ENCODE data around the gene GOLGA8H.
"Not testable (repeated sequence)": the region's sequence is repeated elsewhere in the genome, so short reads cannot be mapped to it uniquely, and the experiment has no call there.

Gene GOLGA8H

GRCh38 chr15:30603796-30604195 lies at the start of gene GOLGA8H:
Gene GOLGA8H (plus strand): TSS chr15:30604028. CDS start chr15:30604126, 98 bp downstream.
- in situ Hi-C loops (cut with MboI; ENCODE audit: low sequenced_read_pairs) = not testable (repeated sequence)

GRCh38 chr15:30566949-30567348 lies 36.9 kb upstream of the GOLGA8H start:
- in situ Hi-C loops (cut with MboI; ENCODE audit: low sequenced_read_pairs) = not testable (repeated sequence)

GRCh38 chr15:30573012-30573491 lies 30.8 kb upstream of the GOLGA8H start:
- in situ Hi-C loops (cut with MboI; ENCODE audit: low sequenced_read_pairs) = not testable (repeated sequence)

- in situ Hi-C loops (cut with MboI; ENCODE audit: low sequenced_read_pairs) = not testable (repeated sequence)
Observed at GRCh38 chr15:30579394-30579970, 24.3 kb upstream of the GOLGA8H start.

GRCh38 chr15:30580716-30581115 lies 23.1 kb upstream of the GOLGA8H start:
- in situ Hi-C loops (cut with MboI; ENCODE audit: low sequenced_read_pairs) = not testable (repeated sequence)

- in situ Hi-C loops (cut with MboI; ENCODE audit: low sequenced_read_pairs) = not testable (repeated sequence)
Observed at GRCh38 chr15:30598953-30599352, 4.9 kb upstream of the GOLGA8H start.

- in situ Hi-C loops (cut with MboI; ENCODE audit: low sequenced_read_pairs) = not testable (repeated sequence)
Observed at GRCh38 chr15:30612271-30612670, 8.4 kb downstream of the GOLGA8H start.

GRCh38 chr15:30621342-30621741 lies 17.5 kb downstream of the GOLGA8H start:
- in situ Hi-C loops (cut with MboI; ENCODE audit: low sequenced_read_pairs) = not testable (repeated sequence)

GRCh38 chr15:30625436-30626193 lies 21.8 kb downstream of the GOLGA8H start, which contains the start of gene ARHGAP11B:
Gene ARHGAP11B (plus strand): TSS chr15:30626128.
- in situ Hi-C loops (cut with MboI; ENCODE audit: low sequenced_read_pairs) = not testable (repeated sequence)

- in situ Hi-C loops (cut with MboI; ENCODE audit: low sequenced_read_pairs) = not testable (repeated sequence)
Observed at GRCh38 chr15:30626194-30626565, 22.4 kb downstream of the GOLGA8H start.

- in situ Hi-C loops (cut with MboI; ENCODE audit: low sequenced_read_pairs) = not testable (repeated sequence)
Observed at GRCh38 chr15:30626632-30627031, 22.8 kb downstream of the GOLGA8H start.

- in situ Hi-C loops (cut with MboI; ENCODE audit: low sequenced_read_pairs) = no loop called here
Observed at GRCh38 chr15:30650012-30650929, 46.4 kb downstream of the GOLGA8H start.

- in situ Hi-C loops (cut with MboI; ENCODE audit: low sequenced_read_pairs) = not testable (repeated sequence)
Observed at GRCh38 chr15:30661154-30661553, 57.3 kb downstream of the GOLGA8H start.

Measured in HL-60/S4 treated with retinoic acid at 250 ng/mL for 4 days and 3 days (cell line).